ENCODE measurements around the gene SELENOH. TPM values are rescaled to one million over a fixed set of nuclear protein-coding genes. Genes with fewer than 3 reads are reported as not detected.
A peak's percentile ranks its signal among the peaks of the same experiment; 100 is the strongest.

Gene SELENOH
- total and polyA plus RNA-seq, 9 of the 15 experiments (the other 6 are each of a cell fraction or from before 2014, with no cell fraction given), result 16.6 to 299 (median 118) TPM

DNA sequence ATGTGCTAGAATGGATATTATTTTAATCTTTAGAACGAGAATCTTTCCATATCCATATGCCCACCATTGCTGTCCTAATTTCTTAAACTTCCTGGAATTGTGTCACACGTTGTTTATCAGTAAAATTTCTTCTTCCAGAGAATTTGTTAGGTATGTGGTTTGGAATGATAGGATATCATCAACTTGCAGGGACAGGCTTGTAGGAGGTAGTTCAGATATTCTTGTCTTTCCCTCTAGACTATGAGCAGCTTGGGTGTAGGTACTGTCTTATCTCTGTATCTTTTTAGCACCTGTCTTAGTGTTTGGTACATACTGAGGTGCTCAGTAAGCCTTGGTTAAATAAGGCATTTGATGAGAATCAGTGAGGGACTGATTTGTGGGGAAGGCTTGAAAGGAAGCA is 23.7 kb downstream of the SELENOH start (continued):
- TF ChIP-seq, protein P1, sequence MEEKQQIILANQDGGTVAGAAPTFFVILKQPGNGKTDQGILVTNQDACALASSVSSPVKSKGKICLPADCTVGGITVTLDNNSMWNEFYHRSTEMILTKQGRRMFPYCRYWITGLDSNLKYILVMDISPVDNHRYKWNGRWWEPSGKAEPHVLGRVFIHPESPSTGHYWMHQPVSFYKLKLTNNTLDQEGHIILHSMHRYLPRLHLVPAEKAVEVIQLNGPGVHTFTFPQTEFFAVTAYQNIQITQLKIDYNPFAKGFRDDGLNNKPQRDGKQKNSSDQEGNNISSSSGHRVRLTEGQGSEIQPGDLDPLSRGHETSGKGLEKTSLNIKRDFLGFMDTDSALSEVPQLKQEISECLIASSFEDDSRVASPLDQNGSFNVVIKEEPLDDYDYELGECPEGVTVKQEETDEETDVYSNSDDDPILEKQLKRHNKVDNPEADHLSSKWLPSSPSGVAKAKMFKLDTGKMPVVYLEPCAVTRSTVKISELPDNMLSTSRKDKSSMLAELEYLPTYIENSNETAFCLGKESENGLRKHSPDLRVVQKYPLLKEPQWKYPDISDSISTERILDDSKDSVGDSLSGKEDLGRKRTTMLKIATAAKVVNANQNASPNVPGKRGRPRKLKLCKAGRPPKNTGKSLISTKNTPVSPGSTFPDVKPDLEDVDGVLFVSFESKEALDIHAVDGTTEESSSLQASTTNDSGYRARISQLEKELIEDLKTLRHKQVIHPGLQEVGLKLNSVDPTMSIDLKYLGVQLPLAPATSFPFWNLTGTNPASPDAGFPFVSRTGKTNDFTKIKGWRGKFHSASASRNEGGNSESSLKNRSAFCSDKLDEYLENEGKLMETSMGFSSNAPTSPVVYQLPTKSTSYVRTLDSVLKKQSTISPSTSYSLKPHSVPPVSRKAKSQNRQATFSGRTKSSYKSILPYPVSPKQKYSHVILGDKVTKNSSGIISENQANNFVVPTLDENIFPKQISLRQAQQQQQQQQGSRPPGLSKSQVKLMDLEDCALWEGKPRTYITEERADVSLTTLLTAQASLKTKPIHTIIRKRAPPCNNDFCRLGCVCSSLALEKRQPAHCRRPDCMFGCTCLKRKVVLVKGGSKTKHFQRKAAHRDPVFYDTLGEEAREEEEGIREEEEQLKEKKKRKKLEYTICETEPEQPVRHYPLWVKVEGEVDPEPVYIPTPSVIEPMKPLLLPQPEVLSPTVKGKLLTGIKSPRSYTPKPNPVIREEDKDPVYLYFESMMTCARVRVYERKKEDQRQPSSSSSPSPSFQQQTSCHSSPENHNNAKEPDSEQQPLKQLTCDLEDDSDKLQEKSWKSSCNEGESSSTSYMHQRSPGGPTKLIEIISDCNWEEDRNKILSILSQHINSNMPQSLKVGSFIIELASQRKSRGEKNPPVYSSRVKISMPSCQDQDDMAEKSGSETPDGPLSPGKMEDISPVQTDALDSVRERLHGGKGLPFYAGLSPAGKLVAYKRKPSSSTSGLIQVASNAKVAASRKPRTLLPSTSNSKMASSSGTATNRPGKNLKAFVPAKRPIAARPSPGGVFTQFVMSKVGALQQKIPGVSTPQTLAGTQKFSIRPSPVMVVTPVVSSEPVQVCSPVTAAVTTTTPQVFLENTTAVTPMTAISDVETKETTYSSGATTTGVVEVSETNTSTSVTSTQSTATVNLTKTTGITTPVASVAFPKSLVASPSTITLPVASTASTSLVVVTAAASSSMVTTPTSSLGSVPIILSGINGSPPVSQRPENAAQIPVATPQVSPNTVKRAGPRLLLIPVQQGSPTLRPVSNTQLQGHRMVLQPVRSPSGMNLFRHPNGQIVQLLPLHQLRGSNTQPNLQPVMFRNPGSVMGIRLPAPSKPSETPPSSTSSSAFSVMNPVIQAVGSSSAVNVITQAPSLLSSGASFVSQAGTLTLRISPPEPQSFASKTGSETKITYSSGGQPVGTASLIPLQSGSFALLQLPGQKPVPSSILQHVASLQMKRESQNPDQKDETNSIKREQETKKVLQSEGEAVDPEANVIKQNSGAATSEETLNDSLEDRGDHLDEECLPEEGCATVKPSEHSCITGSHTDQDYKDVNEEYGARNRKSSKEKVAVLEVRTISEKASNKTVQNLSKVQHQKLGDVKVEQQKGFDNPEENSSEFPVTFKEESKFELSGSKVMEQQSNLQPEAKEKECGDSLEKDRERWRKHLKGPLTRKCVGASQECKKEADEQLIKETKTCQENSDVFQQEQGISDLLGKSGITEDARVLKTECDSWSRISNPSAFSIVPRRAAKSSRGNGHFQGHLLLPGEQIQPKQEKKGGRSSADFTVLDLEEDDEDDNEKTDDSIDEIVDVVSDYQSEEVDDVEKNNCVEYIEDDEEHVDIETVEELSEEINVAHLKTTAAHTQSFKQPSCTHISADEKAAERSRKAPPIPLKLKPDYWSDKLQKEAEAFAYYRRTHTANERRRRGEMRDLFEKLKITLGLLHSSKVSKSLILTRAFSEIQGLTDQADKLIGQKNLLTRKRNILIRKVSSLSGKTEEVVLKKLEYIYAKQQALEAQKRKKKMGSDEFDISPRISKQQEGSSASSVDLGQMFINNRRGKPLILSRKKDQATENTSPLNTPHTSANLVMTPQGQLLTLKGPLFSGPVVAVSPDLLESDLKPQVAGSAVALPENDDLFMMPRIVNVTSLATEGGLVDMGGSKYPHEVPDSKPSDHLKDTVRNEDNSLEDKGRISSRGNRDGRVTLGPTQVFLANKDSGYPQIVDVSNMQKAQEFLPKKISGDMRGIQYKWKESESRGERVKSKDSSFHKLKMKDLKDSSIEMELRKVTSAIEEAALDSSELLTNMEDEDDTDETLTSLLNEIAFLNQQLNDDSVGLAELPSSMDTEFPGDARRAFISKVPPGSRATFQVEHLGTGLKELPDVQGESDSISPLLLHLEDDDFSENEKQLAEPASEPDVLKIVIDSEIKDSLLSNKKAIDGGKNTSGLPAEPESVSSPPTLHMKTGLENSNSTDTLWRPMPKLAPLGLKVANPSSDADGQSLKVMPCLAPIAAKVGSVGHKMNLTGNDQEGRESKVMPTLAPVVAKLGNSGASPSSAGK (IDR thresholded peaks at IDR 0.05), result no peak
- TF ChIP-seq ZNF717 (CRISPR knock-in tag; IDR thresholded peaks at IDR 0.05) (no peak), ARID2 (IDR thresholded peaks at IDR 0.05) (no peak), POLR2A (conservative IDR thresholded peaks at IDR 0.05) (no peak), EGR1 (conservative IDR thresholded peaks at IDR 0.05) (no peak), KLF16 (IDR thresholded peaks at IDR 0.05) (peak; percentile 37; the same call in 1 of the 2 replicates), DIDO1 (tag; IDR thresholded peaks at IDR 0.05; ENCODE audit: low read depth) (no peak), PHF21A (IDR thresholded peaks at IDR 0.05; ENCODE audit: borderline replicate concordance, low read depth) (no peak)
- TF ChIP-seq, protein P2, sequence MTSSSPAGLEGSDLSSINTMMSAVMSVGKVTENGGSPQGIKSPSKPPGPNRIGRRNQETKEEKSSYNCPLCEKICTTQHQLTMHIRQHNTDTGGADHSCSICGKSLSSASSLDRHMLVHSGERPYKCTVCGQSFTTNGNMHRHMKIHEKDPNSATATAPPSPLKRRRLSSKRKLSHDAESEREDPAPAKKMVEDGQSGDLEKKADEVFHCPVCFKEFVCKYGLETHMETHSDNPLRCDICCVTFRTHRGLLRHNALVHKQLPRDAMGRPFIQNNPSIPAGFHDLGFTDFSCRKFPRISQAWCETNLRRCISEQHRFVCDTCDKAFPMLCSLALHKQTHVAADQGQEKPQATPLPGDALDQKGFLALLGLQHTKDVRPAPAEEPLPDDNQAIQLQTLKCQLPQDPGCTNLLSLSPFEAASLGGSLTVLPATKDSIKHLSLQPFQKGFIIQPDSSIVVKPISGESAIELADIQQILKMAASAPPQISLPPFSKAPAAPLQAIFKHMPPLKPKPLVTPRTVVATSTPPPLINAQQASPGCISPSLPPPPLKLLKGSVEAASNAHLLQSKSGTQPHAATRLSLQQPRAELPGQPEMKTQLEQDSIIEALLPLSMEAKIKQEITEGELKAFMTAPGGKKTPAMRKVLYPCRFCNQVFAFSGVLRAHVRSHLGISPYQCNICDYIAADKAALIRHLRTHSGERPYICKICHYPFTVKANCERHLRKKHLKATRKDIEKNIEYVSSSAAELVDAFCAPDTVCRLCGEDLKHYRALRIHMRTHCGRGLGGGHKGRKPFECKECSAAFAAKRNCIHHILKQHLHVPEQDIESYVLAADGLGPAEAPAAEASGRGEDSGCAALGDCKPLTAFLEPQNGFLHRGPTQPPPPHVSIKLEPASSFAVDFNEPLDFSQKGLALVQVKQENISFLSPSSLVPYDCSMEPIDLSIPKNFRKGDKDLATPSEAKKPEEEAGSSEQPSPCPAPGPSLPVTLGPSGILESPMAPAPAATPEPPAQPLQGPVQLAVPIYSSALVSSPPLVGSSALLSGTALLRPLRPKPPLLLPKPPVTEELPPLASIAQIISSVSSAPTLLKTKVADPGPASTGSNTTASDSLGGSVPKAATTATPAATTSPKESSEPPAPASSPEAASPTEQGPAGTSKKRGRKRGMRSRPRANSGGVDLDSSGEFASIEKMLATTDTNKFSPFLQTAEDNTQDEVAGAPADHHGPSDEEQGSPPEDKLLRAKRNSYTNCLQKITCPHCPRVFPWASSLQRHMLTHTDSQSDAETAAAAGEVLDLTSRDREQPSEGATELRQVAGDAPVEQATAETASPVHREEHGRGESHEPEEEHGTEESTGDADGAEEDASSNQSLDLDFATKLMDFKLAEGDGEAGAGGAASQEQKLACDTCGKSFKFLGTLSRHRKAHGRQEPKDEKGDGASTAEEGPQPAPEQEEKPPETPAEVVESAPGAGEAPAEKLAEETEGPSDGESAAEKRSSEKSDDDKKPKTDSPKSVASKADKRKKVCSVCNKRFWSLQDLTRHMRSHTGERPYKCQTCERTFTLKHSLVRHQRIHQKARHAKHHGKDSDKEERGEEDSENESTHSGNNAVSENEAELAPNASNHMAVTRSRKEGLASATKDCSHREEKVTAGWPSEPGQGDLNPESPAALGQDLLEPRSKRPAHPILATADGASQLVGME (CRISPR knock-in tag; IDR thresholded peaks at IDR 0.05), result no peak

Data from K562 (cell line).